K562 (cell line): ENCODE results near the gene NFIB. TPM values are rescaled to one million over a fixed set of nuclear protein-coding genes. Genes with fewer than 3 reads are reported as not detected.

Experiments
- ATAC-seq: fragments of 200-7000 bp; cut with Tn5 transposase; 3 replicates; pipeline ENCODE4 v1.9.1; 2020; ENCODE audit warnings: moderate library complexity
- BruUV-seq: library from RNA; stranded (reverse); fragments of 400-500 nt; replicated peaks from 2 replicates; lab custom pipeline; 2021; lab: Mats Ljungman, UMichigan
- CTCF ChIA-PET: fragments of 300-600 bp; formaldehyde crosslinking; extraction: SDS; loops from one replicate; lab custom pipeline; 2021; ENCODE audit warnings: low intra/inter-chr PET ratio; lab: Yijun Ruan, JAX
- POLR2A ChIA-PET: fragments of 300-600, 350-650 bp; sonication (Branson Sonifier 250); formaldehyde crosslinking; extraction: SDS; loops from one replicate; lab custom pipeline; 2021; ENCODE audit warnings: antibody characterized with exemption, inconsistent platforms; lab: Yijun Ruan, JAX
- DNase-seq, 4 experiments: peaks; one replicate each; pipeline versions ENCODE4 v3.0.0 to v3.0.0-alpha.2; 2011 to 2018; ENCODE audit warnings: low spot score in 3 of 4, mixed read lengths in 3 of 4; ENCODE audit errors: extremely low read depth in 1 of 4
- FAIRE-seq: peaks from 2 replicates; lab custom pipeline; 2011; peaks lifted over from hg19 to GRCh38; lab: Jason Lieb, UNC
- H2AFZ ChIP-seq: 2 replicates; pipeline ENCODE4 v1.6.0; 2011; ENCODE audit warnings: low read depth, low read length, control low read depth, inconsistent platforms
- H3K27ac ChIP-seq: fragments of 200-600 bp; 3 replicates; pipeline ENCODE4 v1.8.0; 2011; ENCODE audit warnings: low read depth, mild to moderate bottlenecking, control low read depth, inconsistent platforms, low read length, moderate library complexity, mixed read lengths; ENCODE audit errors: extremely low read depth
- H3K27me3 ChIP-seq, 2 experiments: fragments of 300-600 bp in 1 of 2; 2 replicates in 1 of 2; 3 replicates in 1 of 2; pipeline versions ENCODE4 v1.6.0 to v1.8.0; 2011; ENCODE audit warnings: inconsistent platforms in 2 of 2, low read length in 2 of 2, mild to moderate bottlenecking in 1 of 2, mixed read lengths in 1 of 2, moderate library complexity in 1 of 2; ENCODE audit not compliant: control insufficient read depth in 2 of 2, insufficient read depth in 2 of 2
- H3K36me3 ChIP-seq: fragments of 300-600 bp; 3 replicates; pipeline ENCODE4 v1.8.0; 2011; ENCODE audit warnings: mild to moderate bottlenecking, low read length, inconsistent platforms; ENCODE audit not compliant: control insufficient read depth, insufficient read depth
- H3K4me1 ChIP-seq, 2 experiments: fragments of 200-600 bp in 1 of 2; replicated peaks in 1 of 2; 2 replicates in 1 of 2; 3 replicates in 1 of 2; pipeline versions ENCODE4 v1.5.1 to v1.8.0; 2011; ENCODE audit warnings: inconsistent platforms in 2 of 2, low read length in 2 of 2, mild to moderate bottlenecking in 1 of 2, mixed read lengths in 1 of 2, moderate library complexity in 1 of 2; ENCODE audit not compliant: control insufficient read depth in 2 of 2, insufficient read depth in 2 of 2
- H3K4me2 ChIP-seq: 2 replicates; pipeline ENCODE4 v1.6.1; 2011; ENCODE audit warnings: low read length, control low read depth, inconsistent platforms, mixed read lengths; ENCODE audit not compliant: insufficient read depth
- H3K4me3 ChIP-seq: fragments of 200-600 bp; sonication (generic), shearing (Covaris generic); 2 replicates; pipeline ENCODE4 v1.5.1; 2016; ENCODE audit warnings: control low read depth, inconsistent platforms
- H3K79me2 ChIP-seq: fragments of 200-600 bp; 3 replicates; pipeline ENCODE4 v1.8.0; 2011; ENCODE audit warnings: low read length, inconsistent platforms; ENCODE audit not compliant: control insufficient read depth, insufficient read depth
- H3K9ac ChIP-seq, 2 experiments: 2 replicates each; pipeline versions ENCODE4 v1.6.0 to v1.6.1; 2011; ENCODE audit warnings: low read depth in 2 of 2, low read length in 2 of 2, control low read depth in 1 of 2, inconsistent platforms in 1 of 2, mild to moderate bottlenecking in 1 of 2, mixed read lengths in 1 of 2; ENCODE audit not compliant: insufficient read depth in 1 of 2
- H3K9me1 ChIP-seq: one replicate; pipeline ENCODE4 v1.6.0; 2011; ENCODE audit warnings: inconsistent platforms, mild to moderate bottlenecking, low read length, moderate library complexity; ENCODE audit not compliant: control insufficient read depth, insufficient read depth
- H3K9me3 ChIP-seq: replicated peaks from 2 replicates; pipeline ENCODE4 v1.5.1; 2011; ENCODE audit warnings: low read depth, low read length, inconsistent platforms; ENCODE audit not compliant: control insufficient read depth, insufficient read depth
- H4K20me1 ChIP-seq: replicated peaks from 2 replicates; pipeline ENCODE4 v1.6.1; 2011; ENCODE audit warnings: low read length, inconsistent platforms, mixed read lengths; ENCODE audit not compliant: control insufficient read depth, insufficient read depth
- BHLHE40 ChIP-seq: IDR thresholded peaks from 2 replicates; pipeline ENCODE4 v1.6.1; 2011; ENCODE audit warnings: low read length, improper control_type of control experiment
- CHD4 ChIP-seq: fragments of 200-600 bp; sonication (generic); IDR thresholded peaks from 3 replicates; pipeline ENCODE4 v1.6.1; 2012; ENCODE audit warnings: low read depth, mild to moderate bottlenecking, mixed read lengths, low read length, inconsistent platforms; ENCODE audit not compliant: insufficient read depth, insufficient replicate concordance, poor library complexity, severe bottlenecking
- CREM ChIP-seq: IDR thresholded peaks from 2 replicates; pipeline ENCODE4 v1.6.1; 2014; ENCODE audit warnings: antibody characterized with exemption, low read depth
- ESRRA ChIP-seq: fragments of 450-650 bp; IDR thresholded peaks from 2 replicates; pipeline ENCODE4 v1.6.1; 2014; ENCODE audit warnings: low read depth, mild to moderate bottlenecking, moderate library complexity, borderline replicate concordance
- KLF1 ChIP-seq: fragments of 450-650 bp; IDR thresholded peaks from 2 replicates; pipeline ENCODE4 v1.6.1; 2016; ENCODE audit warnings: missing genetic modification characterization, missing compliant biosample characterization
- SMARCE1 ChIP-seq: fragments of 450-650 bp; IDR thresholded peaks from 2 replicates; pipeline ENCODE4 v1.7.1; 2016; ENCODE audit warnings: mild to moderate bottlenecking
- THRA ChIP-seq: fragments of 450-650 bp; IDR thresholded peaks from 2 replicates; pipeline ENCODE4 v1.6.1; 2017; ENCODE audit warnings: mild to moderate bottlenecking, moderate library complexity
- ZBTB49 ChIP-seq: sonication (generic); formaldehyde crosslinking; IDR thresholded peaks from 2 replicates; pipeline ENCODE4 v1.8.0; 2022; ENCODE audit warnings: missing genetic modification reagents, mild to moderate bottlenecking, borderline replicate concordance
- ZNF239 ChIP-seq: fragments of 250-450 bp; sonication (Bioruptor Pico); IDR thresholded peaks from 2 replicates; pipeline ENCODE4 v1.4.0; 2020; ENCODE audit warnings: mild to moderate bottlenecking
- ZNF75A ChIP-seq: fragments of 450-650 bp; formaldehyde crosslinking; IDR thresholded peaks from 2 replicates; pipeline ENCODE4 v1.4.0; 2020; ENCODE audit warnings: mild to moderate bottlenecking
- ZNF778 ChIP-seq: fragments of 450-650 bp; formaldehyde crosslinking; IDR thresholded peaks from 2 replicates; pipeline ENCODE4 v1.4.0; 2020; ENCODE audit warnings: mild to moderate bottlenecking, moderate library complexity
- WGBS: fragments of 100-300 bp; shearing (Covaris generic); methylation state at CpG from one replicate; pipeline ENCODE4 v1.1.6; 2016; ENCODE audit warnings: low coverage, mixed read lengths; ENCODE audit not compliant: insufficient coverage; ENCODE audit errors: missing lambda C conversion rate; 5-methylcytosine and 5-hydroxymethylcytosine counted together
- in situ Hi-C: fragments of 300-500 bp; cut with MboI; formaldehyde crosslinking; loops from 4 replicates; pipeline ENCODE4 v1.15.0; 2018; ENCODE audit warnings: inconsistent platforms, mixed read lengths
- intact Hi-C: fragments of 100-400 bp; cut with micrococcal nuclease; formaldehyde crosslinking; loops from 2 replicates; pipeline ENCODE4 v1.14.2; 2022
- polyA plus RNA-seq, 8 experiments: library from polyadenylated mRNA; depleted of rRNA in 4 of 8; stranded (reverse) in 5 of 8; unstranded in 3 of 8; fragments of >200 nt; fragmentation: Nextera tagmentation in 2 of 8; fragmentation: Illumina TruSeq in 1 of 8; extraction: Ambion mirVana in 2 of 8; extraction: Trizol in 1 of 8; gene quantifications; 2 replicates each; pipeline versions ENCODE4 v1.2.1 to v1.2.3, GENCODE V29; 2011 to 2014; ENCODE audit warnings: inconsistent platforms in 1 of 8, missing spikeins in 1 of 8
- total RNA-seq, 7 experiments: library from RNA; depleted of rRNA in 6 of 7; stranded (reverse); fragments of >200 nt in 6 of 7; fragmentation: Illumina TruSeq in 2 of 7; extraction: Trizol in 2 of 7; gene quantifications; 2 replicates each; pipeline versions ENCODE4 v1.2.1 to v1.2.3, GENCODE V29; 2011 to 2021; ENCODE audit warnings: low replicate concordance in 1 of 7

NFIB gene
- total and polyA plus RNA-seq, 9 of the 15 experiments (the other 6 are each of a cell fraction or from before 2014, with no cell fraction given): 1.2 to 3.3 (median 1.9) TPM

- Histone ChIP-seq H3K9ac (no peak overlapping the region), H3K4me2 (no peak overlapping the region), H3K4me1 (no peaks in the 10 kb centered on the region), H3K27ac (no peak overlapping the region), H3K36me3 (no peaks in the 10 kb centered on the region), H4K20me1 (no peaks in the 10 kb centered on the region), H3K27me3 (no peaks in the 10 kb centered on the region), H3K79me2 (no peaks in the 10 kb centered on the region), H3K9me3 (no peaks in the 10 kb centered on the region), H2AFZ (no peak overlapping the region), H3K4me3 (no peak overlapping the region), H3K9me1 (no peaks in the 10 kb centered on the region)
- CTCF ChIA-PET: no interaction called here
- 30% methylated on average over 1 of the region's 1 CpG for WGBS
- POLR2A ChIA-PET: no interaction called here
- FAIRE-seq: no peak
- no peak for ATAC-seq
- in situ Hi-C loops (no loop called here), intact Hi-C loops (no loop called here)
- DNase-seq: no peak
- no TSS peak for BruUV-seq
- TF ChIP-seq BHLHE40 (no peak), ZNF778 (CRISPR knock-in tag) (no peak), ZNF75A (no peak), KLF1 (tag) (no peak), ESRRA (no peak), ZNF239 (no peak), SMARCE1 (no peak), CHD4 (no peak), ZBTB49 (CRISPR knock-in tag) (no peak), THRA (no peak), CREM (no peak)
Observed at GRCh38 chr9:14283276-14283675, 30.7 kb downstream of the NFIB start.
